Endothelial cell of umbilical vein (primary cell): ENCODE results near the gene UNC119B. TPM values are rescaled to one million over a fixed set of nuclear protein-coding genes. Genes with fewer than 3 reads are reported as not detected.

Source experiments
- BruUV-seq: library from RNA; stranded (reverse); fragments of 400-500 nt; replicated peaks from 2 replicates; lab custom pipeline; 2021; lab: Mats Ljungman, UMichigan
- CTCF ChIA-PET: fragments of 300-600, 350-600 bp; sonication (Branson Sonifier 250); formaldehyde crosslinking; loops from one replicate; lab custom pipeline; 2021; ENCODE audit warnings: antibody characterized with exemption, inconsistent platforms; lab: Charles Lee
- POLR2A ChIA-PET: fragments of 300-600, 350-600 bp; sonication (Branson Sonifier 250); formaldehyde crosslinking; loops from one replicate; lab custom pipeline; 2021; ENCODE audit warnings: antibody characterized with exemption, inconsistent platforms; lab: Charles Lee
- DNase-seq: peaks from one replicate; pipeline ENCODE4 v3.0.0-alpha.2; 2011; ENCODE audit warnings: low read depth, low spot score
- FAIRE-seq: peaks from 2 replicates; lab custom pipeline; 2011; peaks lifted over from hg19 to GRCh38; lab: Jason Lieb, UNC
- H2AFZ ChIP-seq: 2 replicates; pipeline ENCODE4 v1.6.0; 2012; ENCODE audit warnings: low read depth, low read length, control low read depth, inconsistent platforms
- H3K27ac ChIP-seq: 2 replicates; pipeline ENCODE4 v1.5.1; 2011; ENCODE audit warnings: low read depth, mild to moderate bottlenecking, control low read depth, low read length, moderate library complexity; ENCODE audit not compliant: insufficient read depth
- H3K27me3 ChIP-seq, 2 experiments: 2 replicates each; pipeline versions ENCODE4 v1.6.0 to v1.6.1; 2011; ENCODE audit warnings: low read length in 2 of 2, mixed read lengths in 1 of 2; ENCODE audit not compliant: control insufficient read depth in 2 of 2, insufficient read depth in 2 of 2
- H3K36me3 ChIP-seq, 2 experiments: 2 replicates in 1 of 2; 3 replicates in 1 of 2; pipeline ENCODE4 v1.5.1; 2011; ENCODE audit warnings: low read length in 2 of 2, mild to moderate bottlenecking in 1 of 2, moderate library complexity in 1 of 2; ENCODE audit not compliant: control insufficient read depth in 2 of 2, insufficient read depth in 2 of 2; ENCODE audit errors: extremely low read depth in 1 of 2
- H3K4me1 ChIP-seq: 3 replicates; pipeline ENCODE4 v1.5.1; 2011; ENCODE audit warnings: mild to moderate bottlenecking, low read length; ENCODE audit not compliant: control insufficient read depth, insufficient read depth; ENCODE audit errors: extremely low read depth
- H3K4me2 ChIP-seq: 2 replicates; pipeline ENCODE4 v1.6.1; 2011; ENCODE audit warnings: low read length, control low read depth, mixed read lengths; ENCODE audit not compliant: insufficient read depth
- H3K4me3 ChIP-seq, 3 experiments: fragments of 200-600 bp in 1 of 3; sonication (generic), shearing (Covaris generic) in 1 of 3; replicated peaks in 1 of 3; 2 replicates each; pipeline ENCODE4 v1.5.1; 2011 to 2016; ENCODE audit warnings: control low read depth in 3 of 3, low read length in 3 of 3, mild to moderate bottlenecking in 2 of 3, inconsistent platforms in 1 of 3, low read depth in 1 of 3, moderate library complexity in 1 of 3; ENCODE audit not compliant: insufficient read depth in 1 of 3
- H3K79me2 ChIP-seq: 2 replicates; pipeline ENCODE4 v1.6.0; 2012; ENCODE audit warnings: low read length, inconsistent platforms; ENCODE audit not compliant: control insufficient read depth, insufficient read depth
- H3K9ac ChIP-seq: replicated peaks from 2 replicates; pipeline ENCODE3; 2011; ENCODE audit warnings: low read length, control low read depth; ENCODE audit not compliant: insufficient read depth; ENCODE audit errors: extremely low read depth
- H3K9me1 ChIP-seq: replicated peaks from 3 replicates; pipeline ENCODE4 v1.6.0; 2011; ENCODE audit warnings: mild to moderate bottlenecking, low read length; ENCODE audit not compliant: control insufficient read depth, insufficient read depth; ENCODE audit errors: extremely low read depth
- H3K9me3 ChIP-seq: replicated peaks from 2 replicates; pipeline ENCODE4 v1.5.1; 2012; ENCODE audit warnings: low read length, inconsistent platforms; ENCODE audit not compliant: control insufficient read depth, insufficient read depth
- H4K20me1 ChIP-seq: replicated peaks from 2 replicates; pipeline ENCODE3; 2011; ENCODE audit warnings: mild to moderate bottlenecking, low read length; ENCODE audit not compliant: control insufficient read depth, insufficient read depth; ENCODE audit errors: extremely low read depth
- CTCF ChIP-seq, 2 donors: IDR thresholded peaks; 1 replicate in 1 of 2; 2 replicates in 1 of 2; pipeline ENCODE4 v1.5.1; 2011; ENCODE audit warnings: low read length in 2 of 2, mild to moderate bottlenecking in 2 of 2, moderate library complexity in 2 of 2, control low read depth in 1 of 2, inconsistent platforms in 1 of 2, low read depth in 1 of 2; ENCODE audit not compliant: insufficient read depth in 1 of 2; ENCODE audit errors: extremely low read depth in 1 of 2
- EZH2 ChIP-seq: IDR thresholded peaks from 2 replicates; pipeline ENCODE4 v1.6.1; 2012; ENCODE audit warnings: borderline replicate concordance, low read depth, mild to moderate bottlenecking, moderate library complexity, low read length, inconsistent platforms; ENCODE audit not compliant: severe bottlenecking
- FOS ChIP-seq: IDR thresholded peaks from 2 replicates; pipeline ENCODE4 v1.6.1; 2011; ENCODE audit warnings: mild to moderate bottlenecking, low read length, moderate library complexity, borderline replicate concordance; ENCODE audit not compliant: insufficient read depth
- GATA2 ChIP-seq: IDR thresholded peaks from 2 replicates; pipeline ENCODE4 v1.7.0; 2011; ENCODE audit warnings: low read depth, mild to moderate bottlenecking, moderate library complexity, mixed read lengths, low read length; ENCODE audit not compliant: insufficient read length, insufficient read depth
- JUN ChIP-seq: IDR thresholded peaks from 2 replicates; pipeline ENCODE4 v1.6.1; 2011; ENCODE audit warnings: borderline replicate concordance, low read depth; ENCODE audit not compliant: insufficient read length, insufficient read depth
- MYC ChIP-seq: IDR thresholded peaks from one replicate; pipeline ENCODE4 v1.6.1; 2011; ENCODE audit warnings: mild to moderate bottlenecking, low read depth, low read length
- POLR2A ChIP-seq: IDR thresholded peaks from 2 replicates; pipeline ENCODE4 v1.6.1; 2012; ENCODE audit warnings: low read depth, mild to moderate bottlenecking, control low read depth, low read length
- POLR2AphosphoS5 ChIP-seq: IDR thresholded peaks from 2 replicates; pipeline ENCODE4 v1.6.1; 2012; ENCODE audit warnings: low read depth, mild to moderate bottlenecking, control low read depth, low read length, moderate library complexity; ENCODE audit not compliant: insufficient read depth
- dilution Hi-C: fragments of 300-500 bp; cut with MboI; formaldehyde crosslinking; loops from one replicate; pipeline ENCODE4 v1.15.0; 2019; ENCODE audit warnings: low sequenced_read_pairs; ENCODE audit not compliant: extremely low pct_ligation_motif_present
- intact Hi-C: fragments of 100-400 bp; cut with micrococcal nuclease; formaldehyde crosslinking; loops from one replicate; pipeline ENCODE4 v1.10.0; 2022
- polyA plus RNA-seq, 4 experiments: library from polyadenylated mRNA; depleted of rRNA in 3 of 4; stranded (reverse) in 3 of 4; unstranded in 1 of 4; fragments of >200 nt; gene quantifications; 2 replicates each; pipeline versions ENCODE4 v1.2.1 to v1.2.3, GENCODE V29; 2011 to 2012; ENCODE audit warnings: missing spikeins in 1 of 4
- total RNA-seq: library from RNA; stranded (reverse); gene quantifications from 2 replicates; pipeline ENCODE4 v1.2.3, GENCODE V29; 2021
- TF ChIP-seq, protein P1 (sequence below): IDR thresholded peaks from 2 replicates; pipeline ENCODE4 v1.6.1; 2011; ENCODE audit not compliant: insufficient read depth, insufficient read length

The UNC119B gene
- total and polyA plus RNA-seq, 2 donors (not counting 3 experiments of a cell fraction or from before 2014, with no cell fraction given), result 23.1 to 33.7 TPM

GRCh38 chr12:120764816-120765215, 54.6 kb downstream of the UNC119B start:
- DNase-seq, result no peak
- dilution Hi-C loops, result no loop called here
- TF ChIP-seq MYC (no peak), CTCF (IDR thresholded peaks at IDR 0.05; ENCODE audit: extremely low read depth in 1 of 2, insufficient read depth in 1 of 2, low read depth in 1 of 2, low read length in 2 of 2) (no peak)
- ChIA-PET POLR2A (no interaction called here), CTCF (no interaction called here)
- no peaks in the 10 kb centered on the region for H4K20me1 ChIP-seq
- H3K36me3 ChIP-seq, result peaks cover 10 to 44% of the 10 kb centered on the region in 2 experiments
- H3K4me1 ChIP-seq, result no peaks in the 10 kb centered on the region
- no peak for FAIRE-seq
- H2AFZ ChIP-seq, result no peak overlapping the region
- H3K79me2 ChIP-seq, result no peaks in the 10 kb centered on the region
- H3K27ac ChIP-seq, result no peak overlapping the region
- H3K4me2 ChIP-seq, result no peak overlapping the region
- no peaks in the 10 kb centered on the region for H3K27me3 ChIP-seq
- no peaks in the 10 kb centered on the region for H3K9me1 ChIP-seq
- H3K4me3 ChIP-seq, result no peak overlapping the region
- intact Hi-C loops, result no loop called here
- no peak overlapping the region for H3K9ac ChIP-seq
- no peaks in the 10 kb centered on the region for H3K9me3 ChIP-seq
- BruUV-seq, result no TSS peak

GRCh38 chr12:120766566-120766965, 56.3 kb downstream of the UNC119B start:
- dilution Hi-C loops (no loop called here), intact Hi-C loops (no loop called here)
- Histone ChIP-seq H3K36me3 (peaks cover 10 to 45% of the 10 kb centered on the region in 2 experiments), H3K4me2 (no peak overlapping the region), H2AFZ (no peak overlapping the region), H3K4me1 (no peaks in the 10 kb centered on the region), H3K9me1 (no peaks in the 10 kb centered on the region), H3K27me3 (no peaks in the 10 kb centered on the region), H3K4me3 (no peak overlapping the region), H3K9ac (no peak overlapping the region), H3K27ac (no peak overlapping the region), H3K79me2 (no peaks in the 10 kb centered on the region), H4K20me1 (no peaks in the 10 kb centered on the region), H3K9me3 (no peaks in the 10 kb centered on the region)
- no peak for DNase-seq
- FAIRE-seq, result no peak
- TF ChIP-seq MYC (no peak), POLR2A (no peak), POLR2AphosphoS5 (no peak), CTCF (IDR thresholded peaks at IDR 0.05; ENCODE audit: extremely low read depth in 1 of 2, insufficient read depth in 1 of 2, low read depth in 1 of 2, low read length in 2 of 2) (no peak), GATA2 (no peak), FOS (no peak), EZH2 (no peak), JUN (no peak)
- TF ChIP-seq, protein P1, sequence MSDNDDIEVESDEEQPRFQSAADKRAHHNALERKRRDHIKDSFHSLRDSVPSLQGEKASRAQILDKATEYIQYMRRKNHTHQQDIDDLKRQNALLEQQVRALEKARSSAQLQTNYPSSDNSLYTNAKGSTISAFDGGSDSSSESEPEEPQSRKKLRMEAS, result no peak
- ChIA-PET POLR2A (no interaction called here), CTCF (interaction anchor here (1.0 to 2.8 kb wide), 4 partner anchors 10 to 205 kb away, joined by 3 to 8 read pairs (median 3); no protein-coding TSS in a partner anchor)
- BruUV-seq, result no TSS peak
